H9 (cell line): Measurements from ENCODE around the gene ZNRF2. TPM values are rescaled to one million over a fixed set of nuclear protein-coding genes. Genes with fewer than 3 reads are reported as not detected.

Source experiments
- DNase-seq: peaks from one replicate; pipeline ENCODE4 v3.0.0-alpha.2; 2017
- H2AFZ ChIP-seq: one replicate; pipeline ENCODE4 v1.6.1; 2013; ENCODE audit warnings: mild to moderate bottlenecking, low read length, control low read depth, moderate library complexity
- H2AK5ac ChIP-seq: 2 replicates; pipeline ENCODE4 v1.6.1; 2013; ENCODE audit warnings: low read length, control low read depth, mixed read lengths; ENCODE audit not compliant: insufficient read length
- H2BK120ac ChIP-seq: one replicate; pipeline ENCODE4 v1.6.1; 2013; ENCODE audit warnings: low read depth, mild to moderate bottlenecking, low read length, control low read depth, inconsistent platforms; ENCODE audit not compliant: poor library complexity, severe bottlenecking
- H2BK12ac ChIP-seq: 2 replicates; pipeline ENCODE4 v1.6.1; 2013; ENCODE audit warnings: low read length, control low read depth, mixed read lengths, low read depth; ENCODE audit not compliant: insufficient read length
- H2BK15ac ChIP-seq: 2 replicates; pipeline ENCODE4 v1.6.1; 2013; ENCODE audit warnings: low read depth, low read length, control low read depth
- H2BK20ac ChIP-seq: one replicate; pipeline ENCODE4 v1.6.1; 2013; ENCODE audit warnings: low read depth, mild to moderate bottlenecking, low read length, control low read depth, inconsistent platforms; ENCODE audit not compliant: poor library complexity, severe bottlenecking
- H2BK5ac ChIP-seq: 2 replicates; pipeline ENCODE4 v1.6.1; 2013; ENCODE audit warnings: low read length, control low read depth, mixed read lengths; ENCODE audit not compliant: insufficient read length
- H3K14ac ChIP-seq: 2 replicates; pipeline ENCODE4 v1.6.1; 2013; ENCODE audit warnings: low read length, control low read depth; ENCODE audit not compliant: insufficient read depth
- H3K18ac ChIP-seq: 2 replicates; pipeline ENCODE4 v1.6.1; 2013; ENCODE audit warnings: low read depth, mild to moderate bottlenecking, mixed read lengths, low read length, control low read depth; ENCODE audit not compliant: insufficient read length
- H3K23ac ChIP-seq: 2 replicates; pipeline ENCODE4 v1.6.1; 2013; ENCODE audit warnings: low read length, control low read depth, mixed read lengths, low read depth; ENCODE audit not compliant: insufficient read length
- H3K23me2 ChIP-seq: 2 replicates; pipeline ENCODE4 v1.6.1; 2013; ENCODE audit warnings: low read depth, mild to moderate bottlenecking, mixed read lengths, low read length, control low read depth; ENCODE audit not compliant: insufficient read length, poor library complexity, severe bottlenecking
- H3K27ac ChIP-seq: 2 replicates; pipeline ENCODE4 v1.5.1; 2013; ENCODE audit warnings: low read length, control low read depth, mixed read lengths, low read depth; ENCODE audit not compliant: insufficient read length
- H3K27me3 ChIP-seq: 2 replicates; pipeline ENCODE4 v1.6.1; 2013; ENCODE audit warnings: low read length, control low read depth, inconsistent platforms; ENCODE audit not compliant: insufficient read depth
- H3K4ac ChIP-seq: 2 replicates; pipeline ENCODE4 v1.6.1; 2013; ENCODE audit warnings: low read depth, mild to moderate bottlenecking, control low read depth, inconsistent platforms, low read length, moderate library complexity
- H3K4me1 ChIP-seq: 2 replicates; pipeline ENCODE4 v1.6.1; 2013; ENCODE audit warnings: low read length, control low read depth, inconsistent platforms; ENCODE audit not compliant: insufficient read depth
- H3K4me2 ChIP-seq: 2 replicates; pipeline ENCODE4 v1.6.1; 2013; ENCODE audit warnings: low read length, control low read depth, mixed read lengths; ENCODE audit not compliant: insufficient read length, insufficient read depth
- H3K56ac ChIP-seq: 2 replicates; pipeline ENCODE4 v1.6.1; 2013; ENCODE audit warnings: low read depth, mild to moderate bottlenecking, mixed read lengths, low read length, control low read depth; ENCODE audit not compliant: insufficient read length
- H3K79me1 ChIP-seq: 2 replicates; pipeline ENCODE4 v1.6.1; 2013; ENCODE audit warnings: low read depth, mild to moderate bottlenecking, moderate library complexity, low read length, control low read depth, inconsistent platforms; ENCODE audit not compliant: insufficient read depth, poor library complexity, severe bottlenecking
- H3K79me2 ChIP-seq: 2 replicates; pipeline ENCODE4 v1.6.1; 2013; ENCODE audit warnings: low read length, control low read depth, inconsistent platforms; ENCODE audit not compliant: insufficient read depth
- H3K9ac ChIP-seq: 2 replicates; pipeline ENCODE4 v1.6.1; 2013; ENCODE audit warnings: low read length, control low read depth, mixed read lengths; ENCODE audit not compliant: insufficient read length; ENCODE audit errors: extremely low read depth
- H3K9me3 ChIP-seq: one replicate; pipeline ENCODE4 v1.6.1; 2013; ENCODE audit warnings: low read depth, low read length, inconsistent platforms; ENCODE audit not compliant: control insufficient read depth
- H3T11ph ChIP-seq: one replicate; pipeline ENCODE4 v1.6.1; 2013; ENCODE audit warnings: mild to moderate bottlenecking, low read length, control low read depth, inconsistent platforms
- H4K20me1 ChIP-seq: one replicate; pipeline ENCODE4 v1.6.1; 2013; ENCODE audit not compliant: control insufficient read depth, insufficient read length, insufficient read depth
- H4K5ac ChIP-seq: 2 replicates; pipeline ENCODE4 v1.6.1; 2013; ENCODE audit warnings: low read depth, mild to moderate bottlenecking, mixed read lengths, low read length, control low read depth; ENCODE audit not compliant: insufficient read length
- H4K8ac ChIP-seq: replicated peaks from 2 replicates; pipeline ENCODE4 v1.6.1; 2013; ENCODE audit warnings: low read length, control low read depth, mixed read lengths, low read depth; ENCODE audit not compliant: insufficient read length
- H4K91ac ChIP-seq: 2 replicates; pipeline ENCODE4 v1.6.1; 2013; ENCODE audit warnings: low read depth, mild to moderate bottlenecking, moderate library complexity, mixed read lengths, low read length, control low read depth; ENCODE audit not compliant: insufficient read length
- H3K27ac Mint-ChIP-seq, 3 experiments: 2 replicates in 2 of 3; 3 replicates in 1 of 3; pipeline ENCODE4 v1.8.0; 2020 to 2021; ENCODE audit warnings: mixed read lengths in 3 of 3, mild to moderate bottlenecking in 1 of 3, moderate library complexity in 1 of 3
- H3K27me3 Mint-ChIP-seq: 2 replicates; pipeline ENCODE4 v1.8.0; 2021; ENCODE audit warnings: low read depth, mild to moderate bottlenecking, moderate library complexity, mixed read lengths
- H3K36me3 Mint-ChIP-seq, 3 experiments: 2 replicates in 2 of 3; 3 replicates in 1 of 3; pipeline ENCODE4 v1.8.0; 2020 to 2021; ENCODE audit warnings: low read depth in 3 of 3, mixed read lengths in 3 of 3; ENCODE audit not compliant: insufficient read depth in 1 of 3
- H3K4me1 Mint-ChIP-seq, 2 experiments: 2 replicates each; pipeline ENCODE4 v1.8.0; 2020; ENCODE audit warnings: mixed read lengths in 2 of 2
- H3K4me3 Mint-ChIP-seq, 2 experiments: 2 replicates in 1 of 2; 3 replicates in 1 of 2; pipeline ENCODE4 v1.8.0; 2020 to 2021; ENCODE audit warnings: mild to moderate bottlenecking in 2 of 2, mixed read lengths in 2 of 2, moderate library complexity in 1 of 2
- H3K9me3 Mint-ChIP-seq, 2 experiments: 2 replicates in 1 of 2; 3 replicates in 1 of 2; pipeline ENCODE4 v1.8.0; 2020; ENCODE audit warnings: mild to moderate bottlenecking in 2 of 2, mixed read lengths in 2 of 2, moderate library complexity in 1 of 2
- WGBS: extraction: QIAGEN DNeasy Blood & Tissue Kit; methylation state at CpG from one replicate; pipeline ENCODE4 v1.1.7; 2013; ENCODE audit warnings: missing lambda C conversion rate, low lambda C conversion rate, mixed read lengths; ENCODE audit not compliant: insufficient read length; ENCODE audit errors: extremely low coverage; 5-methylcytosine and 5-hydroxymethylcytosine counted together
- total RNA-seq: library from RNA; stranded (reverse); gene quantifications from 2 replicates; pipeline ENCODE4 v1.2.1, GENCODE V29; 2021
- TF ChIP-seq, protein P1 (sequence below): fragments of 200-600 bp; sonication (generic); conservative IDR thresholded peaks from 3 replicates; pipeline ENCODE4 v1.8.0; 2021; ENCODE audit warnings: antibody characterized with exemption, mild to moderate bottlenecking

Gene ZNRF2
- total RNA-seq, 1 experiment from 2014 or later: 16.5 TPM

DNA sequence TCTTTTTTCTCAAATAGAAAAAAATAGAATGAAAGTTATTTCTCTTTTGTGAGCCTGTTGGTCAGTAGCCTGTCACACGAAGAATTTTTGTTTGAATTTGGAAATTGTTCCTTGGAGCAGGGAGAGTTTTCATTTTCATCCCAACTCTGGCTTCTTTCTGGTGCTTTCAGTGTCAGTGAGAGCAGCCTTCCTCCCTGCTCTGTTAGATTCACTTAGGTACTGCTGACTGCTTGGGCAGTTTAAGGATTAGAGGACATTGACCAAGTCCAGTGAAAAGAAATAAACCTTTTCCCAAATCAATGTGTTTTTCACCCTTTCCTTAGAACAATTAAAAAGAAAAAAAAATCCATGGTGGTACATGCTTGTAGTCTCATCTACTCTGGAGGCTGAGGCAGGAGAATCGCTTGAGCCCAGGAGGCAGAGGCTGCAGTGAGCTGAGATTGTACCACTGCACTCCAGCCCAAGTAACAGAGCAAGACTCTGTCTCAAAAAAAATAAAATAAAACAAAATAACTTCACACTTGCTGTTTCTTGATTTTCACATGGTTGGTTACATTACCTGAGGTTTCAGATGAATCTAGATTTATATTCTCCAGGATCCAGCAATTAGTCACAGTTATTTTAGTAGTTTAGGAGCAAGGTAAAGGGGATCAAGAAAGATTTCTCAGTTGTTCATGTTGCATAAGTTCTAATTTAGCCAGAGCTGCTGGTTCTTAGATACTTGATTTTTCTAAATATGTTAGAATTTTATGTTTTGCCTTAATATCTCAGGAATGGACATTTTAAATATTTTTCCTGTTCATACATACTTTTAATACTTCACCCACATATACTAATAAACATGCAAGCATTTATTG lies 63.1 kb downstream of the ZNRF2 start:
- Mint-ChIP-seq H3K9me3 (no peaks in the 10 kb centered on the region), H3K4me1 (peaks cover 49 to 84% of the 10 kb centered on the region in 2 experiments), H3K36me3 (no peaks in the 10 kb centered on the region), H3K27me3 (no peaks in the 10 kb centered on the region), H3K4me3 (no peak overlapping the region), H3K27ac (peak overlapping the region; percentile 9 to 97 (median 75); a peak in 6 of 7 replicates)
- H4K8ac ChIP-seq: no peak overlapping the region
- no peak overlapping the region for H3K18ac ChIP-seq
- no peak overlapping the region for H2BK20ac ChIP-seq
- H2AK5ac ChIP-seq: no peak overlapping the region
- peaks cover 2% of the 10 kb centered on the region; the same call in 1 of the 2 replicates for H3K4me1 ChIP-seq
- H3K14ac ChIP-seq: no peak overlapping the region
- DNase-seq: no peak
- H3K27me3 ChIP-seq: no peaks in the 10 kb centered on the region
- no peak overlapping the region for H2AFZ ChIP-seq
- H3K9ac ChIP-seq: no peak overlapping the region
- H3K23ac ChIP-seq: no peak overlapping the region
- H3T11ph ChIP-seq: no peak overlapping the region
- H4K5ac ChIP-seq: no peak overlapping the region
- H3K4ac ChIP-seq: no peak overlapping the region
- H3K79me2 ChIP-seq: no peaks in the 10 kb centered on the region; the same call in 1 of the 2 replicates
- H4K91ac ChIP-seq: no peak overlapping the region
- H3K27ac ChIP-seq: no peak overlapping the region
- no CpG with 5 or more reads among the region's 2 CpGs for WGBS
- no peak overlapping the region for H3K4me2 ChIP-seq
- H3K79me1 ChIP-seq: no peaks in the 10 kb centered on the region
- H2BK12ac ChIP-seq: no peak overlapping the region
- H2BK120ac ChIP-seq: no peak overlapping the region
- no peaks in the 10 kb centered on the region for H3K23me2 ChIP-seq
- no peaks in the 10 kb centered on the region for H4K20me1 ChIP-seq
- H2BK15ac ChIP-seq: no peak overlapping the region
- H3K9me3 ChIP-seq: no peaks in the 10 kb centered on the region
- TF ChIP-seq, protein P1, sequence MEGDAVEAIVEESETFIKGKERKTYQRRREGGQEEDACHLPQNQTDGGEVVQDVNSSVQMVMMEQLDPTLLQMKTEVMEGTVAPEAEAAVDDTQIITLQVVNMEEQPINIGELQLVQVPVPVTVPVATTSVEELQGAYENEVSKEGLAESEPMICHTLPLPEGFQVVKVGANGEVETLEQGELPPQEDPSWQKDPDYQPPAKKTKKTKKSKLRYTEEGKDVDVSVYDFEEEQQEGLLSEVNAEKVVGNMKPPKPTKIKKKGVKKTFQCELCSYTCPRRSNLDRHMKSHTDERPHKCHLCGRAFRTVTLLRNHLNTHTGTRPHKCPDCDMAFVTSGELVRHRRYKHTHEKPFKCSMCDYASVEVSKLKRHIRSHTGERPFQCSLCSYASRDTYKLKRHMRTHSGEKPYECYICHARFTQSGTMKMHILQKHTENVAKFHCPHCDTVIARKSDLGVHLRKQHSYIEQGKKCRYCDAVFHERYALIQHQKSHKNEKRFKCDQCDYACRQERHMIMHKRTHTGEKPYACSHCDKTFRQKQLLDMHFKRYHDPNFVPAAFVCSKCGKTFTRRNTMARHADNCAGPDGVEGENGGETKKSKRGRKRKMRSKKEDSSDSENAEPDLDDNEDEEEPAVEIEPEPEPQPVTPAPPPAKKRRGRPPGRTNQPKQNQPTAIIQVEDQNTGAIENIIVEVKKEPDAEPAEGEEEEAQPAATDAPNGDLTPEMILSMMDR: no peak
- H3K56ac ChIP-seq: no peak overlapping the region
- no peak overlapping the region for H2BK5ac ChIP-seq
